BJ (cell line): ENCODE results near the gene CPAMD8. TPM values are rescaled to one million over a fixed set of nuclear protein-coding genes. Genes with fewer than 3 reads are reported as not detected.
"Not testable (repeated sequence)": the region's sequence is repeated elsewhere in the genome, so short reads cannot be mapped to it uniquely, and the experiment has no call there.

Experiments used
- CTCF ChIA-PET: fragments of 350-600 bp; formaldehyde crosslinking; extraction: SDS; loops from one replicate; lab custom pipeline; 2021; ENCODE audit warnings: antibody characterized with exemption, inconsistent platforms; lab: Yijun Ruan, JAX
- POLR2A ChIA-PET: fragments of 300-600 bp; sonication (Branson Sonifier 250); formaldehyde crosslinking; extraction: SDS; loops from one replicate; lab custom pipeline; 2021; ENCODE audit warnings: antibody characterized with exemption; lab: Charles Lee
- DNase-seq: peaks from one replicate; pipeline ENCODE4 v3.0.0-alpha.2; 2011; ENCODE audit warnings: low read depth
- H3K27me3 ChIP-seq: 2 replicates; pipeline ENCODE4 v1.6.0; 2011; ENCODE audit warnings: low read length; ENCODE audit not compliant: control insufficient read depth, insufficient read depth
- H3K36me3 ChIP-seq: 2 replicates; pipeline ENCODE4 v1.5.1; 2011; ENCODE audit warnings: low read length; ENCODE audit not compliant: control insufficient read depth, insufficient read depth
- H3K4me3 ChIP-seq: 2 replicates; pipeline ENCODE4 v1.5.1; 2011; ENCODE audit warnings: low read depth, mild to moderate bottlenecking, control low read depth, low read length
- CTCF ChIP-seq: IDR thresholded peaks from 2 replicates; pipeline ENCODE4 v1.5.1; 2011; ENCODE audit warnings: low read depth, mild to moderate bottlenecking, control low read depth, inconsistent platforms, low read length, moderate library complexity; ENCODE audit not compliant: insufficient read depth
- polyA plus RNA-seq: library from polyadenylated mRNA; depleted of rRNA; stranded (reverse); fragments of >200 nt; gene quantifications from 2 replicates; pipeline ENCODE4 v1.2.3, GENCODE V29; 2011

CPAMD8 gene
- polyA plus RNA-seq, 1 experiment = 1.1 TPM

- no peak for TF ChIP-seq CTCF
- Histone ChIP-seq H3K27me3 (peaks cover 22% of the 10 kb centered on the region), H3K36me3 (no peaks in the 10 kb centered on the region), H3K4me3 (no peak overlapping the region)
- CTCF ChIA-PET = no interaction called here
- no peak for DNase-seq
- POLR2A ChIA-PET = no interaction called here
These were observed 1.2 kb downstream of the CPAMD8 start for GRCh38 chr19:17025361-17025760.

DNA sequence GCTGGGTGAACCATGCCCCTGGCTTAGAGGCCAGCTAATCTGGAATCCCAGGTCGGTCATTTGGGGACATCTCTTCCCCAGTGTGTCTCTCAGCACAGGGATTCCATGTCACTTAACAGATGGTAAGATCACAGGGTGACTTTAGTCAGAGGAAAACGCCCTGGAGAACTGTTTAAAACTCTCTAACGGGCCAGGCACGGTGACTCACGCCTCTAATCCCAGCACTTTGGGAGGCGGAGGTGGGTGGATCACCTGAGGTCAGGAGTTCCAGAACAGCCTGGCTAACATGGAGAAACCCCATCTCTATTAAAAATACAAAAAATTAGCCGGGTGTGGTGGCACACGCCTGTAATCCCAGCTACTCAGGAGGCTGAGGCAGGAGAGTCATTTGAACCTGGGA lies 1.7 kb downstream of the CPAMD8 start:
- H3K4me3 ChIP-seq, CTCF ChIA-PET, DNase-seq, POLR2A ChIA-PET, H3K36me3 ChIP-seq: not testable (repeated sequence)
- H3K27me3 ChIP-seq = peaks cover 22% of the 10 kb centered on the region

- H3K27me3 ChIP-seq = peaks cover 21% of the 10 kb centered on the region
- no peak for DNase-seq
- H3K36me3 ChIP-seq = no peaks in the 10 kb centered on the region
- CTCF ChIA-PET = no interaction called here
- TF ChIP-seq CTCF = no peak
- POLR2A ChIA-PET = no interaction called here
- H3K4me3 ChIP-seq = no peak overlapping the region
These were observed 2.8 kb downstream of the CPAMD8 start for GRCh38 chr19:17023805-17024204.

DNA sequence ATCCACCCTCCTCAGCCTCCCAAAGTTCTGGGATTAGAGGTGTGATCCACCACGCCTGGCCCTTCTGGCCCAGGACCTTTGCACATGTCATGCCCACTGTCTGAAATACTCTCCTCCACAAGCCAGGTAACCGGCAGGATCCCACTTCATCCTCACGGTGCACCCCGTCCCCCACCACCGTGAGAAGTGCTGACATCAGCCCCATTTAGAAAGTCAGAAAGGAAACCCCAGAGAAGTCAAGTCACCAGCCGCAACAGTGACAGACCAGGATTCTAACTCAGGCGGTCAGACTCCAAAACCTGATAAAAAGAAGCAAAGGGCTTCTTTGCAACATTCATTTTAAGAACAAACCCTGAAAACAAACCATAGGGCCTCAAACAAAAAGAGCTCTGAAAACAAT lies 3.9 kb downstream of the CPAMD8 start:
- Histone ChIP-seq H3K27me3 (peaks cover 17% of the 10 kb centered on the region), H3K4me3 (no peak overlapping the region), H3K36me3 (no peaks in the 10 kb centered on the region)
- ChIA-PET POLR2A (no interaction called here), CTCF (interaction anchor here (0.7 kb wide), 1 partner anchor 308 kb away, joined by 3 read pairs; no protein-coding TSS in a partner anchor)
- DNase-seq = no peak
- TF ChIP-seq CTCF = no peak

DNA sequence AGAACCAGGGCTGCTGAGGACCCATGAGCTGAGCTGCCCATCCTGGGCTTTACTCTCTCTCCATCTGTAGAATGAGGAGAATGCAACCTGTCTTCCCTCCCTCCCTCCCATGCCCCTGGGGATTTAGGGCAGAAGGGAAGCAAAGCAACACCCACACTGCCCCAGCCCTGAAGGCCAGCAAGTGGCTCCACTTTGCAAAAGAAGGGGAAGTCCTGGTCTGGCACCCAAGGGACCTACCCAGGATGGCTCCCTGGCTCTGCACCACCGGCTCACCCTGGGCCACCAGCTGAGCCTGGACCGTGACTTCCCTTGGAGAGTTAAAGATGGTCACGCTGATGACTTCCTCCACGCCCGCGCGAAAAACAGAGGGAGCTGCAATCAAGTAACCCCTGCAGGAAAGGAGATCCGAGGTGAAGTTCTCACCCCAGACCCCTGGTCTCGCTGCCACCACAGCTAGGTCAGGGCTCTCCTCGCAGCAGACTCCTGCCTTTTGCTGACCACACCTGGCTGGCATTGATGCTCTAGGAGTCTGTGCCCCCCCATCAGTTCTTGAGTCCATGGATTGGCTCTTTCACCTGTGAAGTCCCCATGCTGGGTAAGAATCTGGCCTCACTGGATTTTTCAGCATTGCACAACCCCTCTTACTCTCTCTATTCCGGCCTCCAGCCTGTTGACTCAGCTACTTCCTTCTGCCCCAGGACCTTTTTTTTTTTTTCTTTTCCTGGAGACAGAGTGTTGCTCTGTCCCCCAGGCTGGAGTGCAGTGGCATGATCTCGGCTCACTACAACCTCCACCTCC lies 4.6 kb downstream of the CPAMD8 start:
- ChIA-PET CTCF (no interaction called here), POLR2A (no interaction called here)
- Histone ChIP-seq H3K4me3 (no peak overlapping the region), H3K36me3 (no peaks in the 10 kb centered on the region), H3K27me3 (peaks cover 11% of the 10 kb centered on the region)
- no peak for TF ChIP-seq CTCF
- DNase-seq = no peak

DNA sequence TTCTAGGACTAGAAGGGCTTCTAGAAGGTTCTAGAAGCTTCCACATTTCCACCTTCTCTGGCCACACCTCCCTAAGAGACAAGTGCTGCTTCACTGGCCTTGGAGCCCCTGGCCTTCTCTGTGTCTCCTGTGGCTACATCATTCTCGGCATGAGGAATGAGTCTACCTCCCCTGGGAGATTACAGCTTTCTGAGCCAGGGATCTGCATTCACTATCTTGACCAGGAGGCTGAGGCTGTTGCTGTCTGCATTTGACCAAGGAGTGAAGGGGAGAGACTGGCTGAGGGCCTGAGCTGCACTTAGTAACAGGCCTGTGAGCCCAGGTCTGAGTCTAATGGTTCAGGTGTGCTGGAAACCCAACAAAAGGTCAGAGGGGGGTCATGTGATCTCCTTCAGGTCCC lies 5.3 kb downstream of the CPAMD8 start:
- POLR2A ChIA-PET = no interaction called here
- Histone ChIP-seq H3K27me3 (peaks cover 11% of the 10 kb centered on the region), H3K4me3 (no peak overlapping the region), H3K36me3 (no peaks in the 10 kb centered on the region)
- no peak for DNase-seq
- TF ChIP-seq CTCF = no peak
- CTCF ChIA-PET = no interaction called here
